Measurements from ENCODE around the gene TOPBP1.

DNA sequence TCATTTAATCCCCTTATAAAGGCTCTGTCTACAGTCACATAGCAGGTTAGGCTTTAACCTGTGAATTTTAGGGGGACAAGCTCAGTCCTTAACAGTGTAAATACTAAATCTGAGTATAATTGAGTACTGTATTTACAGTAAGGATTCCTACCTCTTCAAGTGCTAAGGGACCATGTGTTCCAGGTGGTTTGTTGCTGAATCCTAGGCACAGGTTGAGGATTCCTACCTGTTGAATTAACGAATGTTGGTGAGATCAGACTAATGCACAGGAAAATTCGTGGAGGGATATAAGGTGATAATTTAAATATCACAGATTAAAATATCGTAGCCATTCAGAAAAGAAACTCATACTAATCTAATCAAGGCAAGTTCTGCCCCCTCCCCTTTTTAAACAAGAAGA lies 63.3 kb downstream of the TOPBP1 start:
- TF ChIP-seq CTCF (IDR thresholded peaks at IDR 0.05), result no peak
- no peak for TF ChIP-seq EP300 (IDR thresholded peaks at IDR 0.05)
- TF ChIP-seq POLR2AphosphoS5 (IDR thresholded peaks at IDR 0.05), result no peak
